Measurements from ENCODE around the gene MPPED1. TPM values are rescaled to one million over a fixed set of nuclear protein-coding genes. Genes with fewer than 3 reads are reported as not detected.

Gene MPPED1
- polyA plus RNA-seq, 1 donor = 0.61 TPM

DNA sequence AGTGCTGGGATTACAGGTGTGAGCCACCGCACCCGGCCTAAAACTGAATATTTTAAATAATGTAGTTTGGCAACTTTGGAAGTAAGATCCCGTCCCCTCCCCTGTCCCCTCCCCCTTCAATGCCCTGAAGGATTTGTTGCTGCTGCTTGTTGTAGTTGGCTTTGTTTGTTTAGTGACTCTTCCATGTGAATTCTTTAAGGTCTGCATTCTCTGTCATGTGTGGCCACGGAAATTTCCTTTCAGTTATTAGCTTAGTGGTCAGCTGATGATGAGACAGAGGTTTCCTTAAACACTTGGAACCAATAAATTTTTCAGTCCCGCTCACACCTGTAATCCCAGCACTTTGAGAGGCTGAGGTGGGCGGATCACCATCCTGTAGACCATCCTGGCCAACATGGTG, 109.9 kb downstream of the MPPED1 start:
- WGBS (ENCODE audit: insufficient coverage, low lambda C conversion rate) = no CpG with 5 or more reads among the region's 6 CpGs
- no peaks in the 10 kb centered on the region for H3K27me3 ChIP-seq (ENCODE audit: control insufficient read depth, insufficient read depth, low read length)
- H3K4me1 ChIP-seq (ENCODE audit: control insufficient read depth, insufficient read depth, low read length) = no peaks in the 10 kb centered on the region
- no peaks in the 10 kb centered on the region for H3K36me3 ChIP-seq (ENCODE audit: control insufficient read depth, insufficient read depth, low read length)
- no peak for DNase-seq
- no peaks in the 10 kb centered on the region for H3K9me3 ChIP-seq (ENCODE audit: control insufficient read depth, low read depth, low read length)
- no peak overlapping the region for H3K4me3 ChIP-seq (ENCODE audit: low read length)
- no peak overlapping the region for H3K27ac ChIP-seq (ENCODE audit: low read length)

- Histone ChIP-seq H3K4me1 (ENCODE audit: control insufficient read depth, insufficient read depth, low read length) (no peaks in the 10 kb centered on the region), H3K9me3 (ENCODE audit: control insufficient read depth, low read depth, low read length) (no peaks in the 10 kb centered on the region), H3K27me3 (ENCODE audit: control insufficient read depth, insufficient read depth, low read length) (no peaks in the 10 kb centered on the region), H3K4me3 (ENCODE audit: low read length) (no peak overlapping the region), H3K36me3 (ENCODE audit: control insufficient read depth, insufficient read depth, low read length) (no peaks in the 10 kb centered on the region), H3K27ac (ENCODE audit: low read length) (no peak overlapping the region)
- DNase-seq = no peak
- WGBS (ENCODE audit: insufficient coverage, low lambda C conversion rate) = no CpG with 5 or more reads among the region's 7 CpGs
Measured at GRCh38 chr22:43526117-43526655, 114.4 kb downstream of the MPPED1 start.

DNA sequence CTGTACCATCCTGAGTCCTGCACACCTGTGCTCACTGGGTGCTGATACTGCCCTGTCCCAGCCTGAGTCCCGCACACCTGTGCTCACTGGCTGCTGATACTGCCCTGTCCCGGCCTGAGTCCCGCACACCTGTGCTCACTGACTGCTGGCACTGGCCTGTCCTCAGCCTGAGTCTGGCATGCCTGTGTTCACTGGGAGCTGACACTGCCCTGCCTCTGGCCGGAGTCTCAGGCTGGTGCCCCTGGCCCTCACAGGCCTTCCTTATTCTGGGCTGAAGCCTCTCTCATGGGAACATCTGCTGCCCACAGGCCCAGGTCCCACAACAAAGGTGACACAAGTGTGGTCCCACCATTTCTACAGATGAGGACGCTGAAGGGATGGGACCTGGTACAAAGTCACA, 115.1 kb downstream of the MPPED1 start:
- Histone ChIP-seq H3K4me3 (ENCODE audit: low read length) (no peak overlapping the region), H3K9me3 (ENCODE audit: control insufficient read depth, low read depth, low read length) (no peaks in the 10 kb centered on the region), H3K4me1 (ENCODE audit: control insufficient read depth, insufficient read depth, low read length) (no peaks in the 10 kb centered on the region), H3K36me3 (ENCODE audit: control insufficient read depth, insufficient read depth, low read length) (no peaks in the 10 kb centered on the region), H3K27me3 (ENCODE audit: control insufficient read depth, insufficient read depth, low read length) (no peaks in the 10 kb centered on the region), H3K27ac (ENCODE audit: low read length) (no peak overlapping the region)
- WGBS (ENCODE audit: insufficient coverage, low lambda C conversion rate) = no CpG with 5 or more reads among the region's 5 CpGs
- no peak for DNase-seq

DNA sequence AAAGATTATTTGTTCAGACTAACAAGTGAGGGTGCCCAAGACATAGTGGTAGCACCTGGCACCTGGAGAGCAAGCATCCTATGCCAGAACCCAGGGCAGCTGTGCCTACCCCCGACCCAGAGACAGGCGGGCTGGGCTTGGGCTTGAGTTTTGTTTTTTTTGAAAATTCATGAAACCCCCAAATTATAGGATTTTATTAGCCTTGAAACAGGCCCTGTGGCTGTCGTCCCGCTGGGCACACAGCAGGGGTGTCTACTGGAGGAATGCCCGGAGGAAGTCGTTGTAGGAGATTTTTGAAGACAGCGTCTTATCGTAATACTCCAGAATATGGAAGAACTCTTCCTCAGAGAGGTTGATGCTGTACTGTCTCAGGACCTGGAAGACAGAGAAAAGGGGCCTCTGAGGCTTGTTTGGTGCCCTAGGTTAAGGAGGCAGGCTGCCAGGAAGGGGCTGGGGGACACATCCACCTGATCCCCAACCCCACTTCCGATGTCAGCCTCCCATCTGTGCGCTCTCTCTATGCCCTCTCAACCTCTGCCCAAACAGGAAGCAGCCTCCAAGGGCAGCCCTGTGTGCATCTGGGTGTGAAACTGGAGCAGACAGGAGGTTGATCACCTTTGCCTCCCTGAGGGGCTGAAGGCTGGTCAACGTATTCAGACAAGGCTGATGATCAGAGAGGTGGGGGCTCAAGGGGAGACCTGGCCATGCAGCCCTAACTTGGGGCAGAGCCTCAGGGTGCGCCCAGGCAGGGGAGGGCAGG, 117.0 kb downstream of the MPPED1 start:
- Histone ChIP-seq H3K4me1 (ENCODE audit: control insufficient read depth, insufficient read depth, low read length) (no peaks in the 10 kb centered on the region), H3K27ac (ENCODE audit: low read length) (no peak overlapping the region), H3K9me3 (ENCODE audit: control insufficient read depth, low read depth, low read length) (no peaks in the 10 kb centered on the region), H3K36me3 (ENCODE audit: control insufficient read depth, insufficient read depth, low read length) (no peaks in the 10 kb centered on the region), H3K4me3 (ENCODE audit: low read length) (no peak overlapping the region), H3K27me3 (ENCODE audit: control insufficient read depth, insufficient read depth, low read length) (no peaks in the 10 kb centered on the region)
- WGBS (ENCODE audit: insufficient coverage, low lambda C conversion rate) = no CpG with 5 or more reads among the region's 12 CpGs
- no peak for DNase-seq

DNA sequence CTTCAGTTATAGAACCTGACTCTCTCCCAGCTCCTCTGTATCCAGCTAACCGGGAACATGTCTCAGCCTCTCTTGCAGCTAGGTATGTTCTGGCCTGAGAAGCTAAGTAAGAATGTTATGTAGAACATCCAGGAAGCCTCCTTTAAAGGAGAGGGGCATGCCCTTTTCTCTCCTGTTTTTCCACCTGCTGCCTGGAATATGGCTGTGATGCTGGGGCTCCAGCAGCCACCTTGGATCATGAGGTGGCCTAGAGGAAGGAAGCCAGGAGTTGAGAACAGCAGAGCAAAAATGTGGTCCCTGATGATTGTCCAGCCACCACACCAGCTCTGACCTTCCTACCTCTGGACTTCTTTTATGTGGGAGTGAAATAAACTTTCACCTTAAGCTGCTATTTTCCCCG, 117.6 kb downstream of the MPPED1 start:
- WGBS (ENCODE audit: insufficient coverage, low lambda C conversion rate) = no CpG with 5 or more reads among the region's 2 CpGs
- H3K27me3 ChIP-seq (ENCODE audit: control insufficient read depth, insufficient read depth, low read length) = no peaks in the 10 kb centered on the region
- H3K4me1 ChIP-seq (ENCODE audit: control insufficient read depth, insufficient read depth, low read length) = no peaks in the 10 kb centered on the region
- no peak for DNase-seq
- no peaks in the 10 kb centered on the region for H3K9me3 ChIP-seq (ENCODE audit: control insufficient read depth, low read depth, low read length)
- H3K4me3 ChIP-seq (ENCODE audit: low read length) = no peak overlapping the region
- H3K36me3 ChIP-seq (ENCODE audit: control insufficient read depth, insufficient read depth, low read length) = no peaks in the 10 kb centered on the region
- H3K27ac ChIP-seq (ENCODE audit: low read length) = no peak overlapping the region

DNA sequence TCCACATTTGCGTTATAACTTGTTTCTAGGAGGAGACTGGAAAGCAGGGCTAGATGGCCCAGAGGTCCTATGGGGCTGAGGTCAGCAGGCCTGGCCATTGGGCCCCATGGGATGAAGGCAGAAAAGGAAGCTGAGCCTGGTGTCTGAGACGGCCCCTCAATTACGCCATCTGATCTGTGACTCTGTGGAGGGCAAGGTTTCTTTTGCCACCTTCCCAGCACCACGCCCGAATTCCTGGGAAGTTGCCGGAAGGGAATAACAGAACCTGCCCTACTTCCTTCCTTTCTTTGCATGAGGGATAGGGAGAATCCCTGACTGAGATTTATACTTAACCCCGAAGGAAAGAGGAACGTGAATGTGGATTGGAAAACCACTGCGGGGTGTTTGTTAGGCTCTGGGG, 118.1 kb downstream of the MPPED1 start:
- DNase-seq = peak; percentile 57 to 69
- WGBS (ENCODE audit: insufficient coverage, low lambda C conversion rate) = no CpG with 5 or more reads among the region's 9 CpGs
- no peak overlapping the region for H3K4me3 ChIP-seq (ENCODE audit: low read length)
- H3K36me3 ChIP-seq (ENCODE audit: control insufficient read depth, insufficient read depth, low read length) = no peaks in the 10 kb centered on the region
- no peaks in the 10 kb centered on the region for H3K4me1 ChIP-seq (ENCODE audit: control insufficient read depth, insufficient read depth, low read length)
- H3K9me3 ChIP-seq (ENCODE audit: control insufficient read depth, low read depth, low read length) = no peaks in the 10 kb centered on the region
- no peak overlapping the region for H3K27ac ChIP-seq (ENCODE audit: low read length)
- H3K27me3 ChIP-seq (ENCODE audit: control insufficient read depth, insufficient read depth, low read length) = no peaks in the 10 kb centered on the region

- WGBS (ENCODE audit: insufficient coverage, low lambda C conversion rate) = no CpG with 5 or more reads among the region's 34 CpGs
- Histone ChIP-seq H3K9me3 (ENCODE audit: control insufficient read depth, low read depth, low read length) (no peaks in the 10 kb centered on the region), H3K36me3 (ENCODE audit: control insufficient read depth, insufficient read depth, low read length) (no peaks in the 10 kb centered on the region), H3K27ac (ENCODE audit: low read length) (no peak overlapping the region), H3K27me3 (ENCODE audit: control insufficient read depth, insufficient read depth, low read length) (no peaks in the 10 kb centered on the region), H3K4me3 (ENCODE audit: low read length) (no peak overlapping the region), H3K4me1 (ENCODE audit: control insufficient read depth, insufficient read depth, low read length) (no peaks in the 10 kb centered on the region)
- DNase-seq = no peak
Measured at GRCh38 chr22:43530349-43531201, 118.8 kb downstream of the MPPED1 start.

DNA sequence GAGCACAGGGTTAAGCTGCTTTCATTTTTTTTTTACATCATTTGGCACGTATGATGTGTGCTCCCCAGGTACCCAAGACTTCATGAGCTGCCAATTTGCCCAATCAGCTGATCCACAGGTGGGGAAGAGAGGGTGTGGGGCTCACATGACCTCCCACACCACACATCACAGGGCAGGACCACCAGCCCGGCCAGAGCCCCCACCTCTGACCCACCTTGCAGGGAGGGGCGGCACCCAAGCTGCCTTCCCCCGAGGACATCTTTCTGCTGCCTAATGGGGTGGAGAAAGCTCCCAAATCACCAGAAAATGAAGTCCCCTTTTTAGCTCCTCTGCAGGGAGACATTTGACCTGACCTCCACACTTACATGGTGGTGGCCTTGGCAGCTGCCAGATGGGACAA, 119.8 kb downstream of the MPPED1 start:
- Histone ChIP-seq H3K9me3 (ENCODE audit: control insufficient read depth, low read depth, low read length) (no peaks in the 10 kb centered on the region), H3K36me3 (ENCODE audit: control insufficient read depth, insufficient read depth, low read length) (no peaks in the 10 kb centered on the region), H3K27ac (ENCODE audit: low read length) (no peak overlapping the region), H3K4me3 (ENCODE audit: low read length) (no peak overlapping the region), H3K4me1 (ENCODE audit: control insufficient read depth, insufficient read depth, low read length) (no peaks in the 10 kb centered on the region), H3K27me3 (ENCODE audit: control insufficient read depth, insufficient read depth, low read length) (no peaks in the 10 kb centered on the region)
- DNase-seq = no peak
- no CpG with 5 or more reads among the region's 4 CpGs for WGBS (ENCODE audit: insufficient coverage, low lambda C conversion rate)

- DNase-seq = no peak
- Histone ChIP-seq H3K36me3 (ENCODE audit: control insufficient read depth, insufficient read depth, low read length) (no peaks in the 10 kb centered on the region), H3K4me1 (ENCODE audit: control insufficient read depth, insufficient read depth, low read length) (no peaks in the 10 kb centered on the region), H3K9me3 (ENCODE audit: control insufficient read depth, low read depth, low read length) (no peaks in the 10 kb centered on the region), H3K27me3 (ENCODE audit: control insufficient read depth, insufficient read depth, low read length) (no peaks in the 10 kb centered on the region), H3K27ac (ENCODE audit: low read length) (no peak overlapping the region), H3K4me3 (ENCODE audit: low read length) (no peak overlapping the region)
- 93% methylated on average over 2 of the region's 17 CpGs for WGBS (ENCODE audit: insufficient coverage, low lambda C conversion rate)
Measured at GRCh38 chr22:43532301-43533155, 120.7 kb downstream of the MPPED1 start.

GRCh38 chr22:43533156-43533530, 121.3 kb downstream of the MPPED1 start:
- Histone ChIP-seq H3K27ac (ENCODE audit: low read length) (no peak overlapping the region), H3K4me3 (ENCODE audit: low read length) (no peak overlapping the region), H3K9me3 (ENCODE audit: control insufficient read depth, low read depth, low read length) (no peaks in the 10 kb centered on the region), H3K36me3 (ENCODE audit: control insufficient read depth, insufficient read depth, low read length) (no peaks in the 10 kb centered on the region), H3K27me3 (ENCODE audit: control insufficient read depth, insufficient read depth, low read length) (no peaks in the 10 kb centered on the region), H3K4me1 (ENCODE audit: control insufficient read depth, insufficient read depth, low read length) (no peaks in the 10 kb centered on the region)
- no peak for DNase-seq
- WGBS (ENCODE audit: insufficient coverage, low lambda C conversion rate) = no CpG with 5 or more reads among the region's 3 CpGs

Data from large intestine (tissue), 3 donors.